Left hindlimb (tissue), 1 donor: ENCODE measurements around the gene ANKFN1.

Experiments
- DNase-seq: peaks from one replicate; pipeline ENCODE4 v3.0.0-alpha.2; 2018

Gene ANKFN1

DNA sequence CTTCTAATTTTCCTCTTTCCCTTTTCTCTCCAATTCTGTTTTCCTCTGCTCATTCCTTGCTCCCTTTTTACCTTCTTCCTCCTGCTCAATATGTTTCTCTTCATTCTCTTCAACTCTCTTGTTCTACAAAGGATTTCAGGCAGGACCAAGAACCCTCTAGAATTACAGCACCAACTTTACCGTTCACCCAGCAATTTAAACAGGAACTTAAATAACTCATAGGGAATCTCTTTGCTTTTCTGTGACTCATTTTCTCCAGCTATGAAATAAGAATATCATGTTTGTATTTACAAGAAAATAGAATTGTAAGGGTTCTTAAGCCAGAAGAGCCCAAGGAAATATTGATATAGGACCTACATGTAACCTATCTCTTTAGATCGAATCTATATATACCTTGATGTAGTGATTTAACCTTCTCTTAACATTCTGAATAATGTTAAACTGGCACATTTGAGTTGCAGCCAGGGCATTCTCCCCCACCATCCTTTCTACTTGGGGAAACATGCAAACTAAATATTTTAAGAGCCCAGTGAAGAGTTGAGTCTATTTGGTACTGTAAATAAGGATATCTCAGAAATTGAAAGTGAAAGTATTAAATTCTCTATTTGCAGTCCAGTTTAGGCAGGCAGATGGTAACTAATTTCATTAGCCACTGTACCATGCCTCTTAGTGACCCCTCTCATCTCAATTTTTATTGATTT is 137.0 kb downstream of the ANKFN1 start:
- no peak for DNase-seq

DNA sequence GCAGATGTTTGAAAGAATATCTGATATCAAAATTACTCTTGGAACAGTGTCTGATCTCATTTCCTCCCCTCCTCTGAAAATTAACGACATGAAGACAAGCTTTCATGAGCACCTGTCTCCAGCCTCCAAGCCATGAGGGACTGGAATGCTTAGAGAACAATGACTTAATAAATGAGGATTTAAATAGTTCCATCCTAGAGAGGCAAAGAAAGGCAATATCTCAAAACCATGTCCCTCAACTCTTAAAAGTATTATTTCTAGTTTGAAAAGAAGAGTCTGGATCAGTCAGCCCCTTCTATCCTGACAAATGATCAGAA is 137.5 kb downstream of the ANKFN1 start:
- DNase-seq = no peak

DNA sequence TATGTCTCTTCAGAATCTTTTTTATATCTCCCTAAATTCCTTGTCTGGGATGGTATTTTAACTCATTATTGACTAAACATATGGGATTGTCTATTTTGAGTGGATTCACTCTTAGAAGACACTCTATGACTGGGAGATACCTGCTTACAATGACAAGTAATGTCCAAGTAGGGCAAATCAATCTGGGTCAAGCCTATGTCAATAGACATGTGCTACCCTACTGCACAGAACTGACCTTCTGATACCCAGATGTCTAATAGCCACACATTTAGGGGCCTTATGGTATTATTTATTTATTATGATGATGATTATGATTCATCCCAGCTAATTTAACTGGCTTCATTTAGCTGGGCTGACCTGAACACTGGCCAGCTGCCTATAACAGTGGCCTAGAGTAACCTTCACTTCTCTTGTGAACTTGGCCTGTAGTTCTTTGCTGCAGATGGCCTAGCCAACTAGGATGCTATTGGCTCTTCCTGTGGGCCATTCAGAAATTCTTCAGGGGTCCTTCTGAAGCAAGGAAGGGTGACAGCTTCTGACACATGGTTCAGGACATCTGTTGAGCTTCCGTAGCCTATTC is 138.0 kb downstream of the ANKFN1 start:
- DNase-seq = no peak

DNA sequence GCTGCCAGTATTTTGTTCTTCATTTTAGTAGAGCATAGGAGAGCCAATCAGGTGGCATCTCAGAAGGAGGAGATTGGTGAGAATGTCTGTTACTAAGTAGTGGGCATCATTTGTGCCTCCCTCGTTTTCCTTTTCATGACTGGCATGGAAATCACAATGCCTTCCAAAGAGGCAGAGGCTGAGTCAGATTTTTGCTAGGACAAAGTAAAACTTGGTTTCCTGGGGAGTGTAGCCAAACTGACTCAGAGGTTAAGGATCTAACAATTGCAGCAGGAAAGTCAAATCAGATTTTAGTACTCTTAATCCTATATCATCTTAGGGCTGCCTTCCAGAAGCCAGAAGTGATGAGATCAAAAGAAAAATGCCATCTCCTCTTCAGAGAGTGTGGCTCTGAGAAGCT is 138.7 kb downstream of the ANKFN1 start:
- DNase-seq = no peak

DNA sequence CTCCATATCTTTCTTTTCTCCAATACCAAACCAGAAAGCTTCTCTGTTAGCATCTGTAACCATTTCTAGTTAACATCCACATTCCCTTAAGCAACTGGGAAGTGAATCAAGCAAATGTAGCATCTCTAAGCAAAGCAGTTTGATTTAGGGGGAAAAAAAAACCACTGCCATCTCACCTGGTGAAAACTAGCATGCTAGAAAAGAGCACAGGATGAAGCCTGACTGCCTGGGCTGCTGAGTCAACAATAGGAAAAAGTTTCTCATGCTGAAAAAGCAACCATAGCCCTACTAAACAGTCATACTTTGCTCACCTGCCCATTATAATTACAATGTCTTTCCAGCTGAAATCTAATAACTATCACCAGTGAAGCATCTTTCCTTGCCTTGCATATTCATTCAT is 139.3 kb downstream of the ANKFN1 start:
- DNase-seq = no peak

DNA sequence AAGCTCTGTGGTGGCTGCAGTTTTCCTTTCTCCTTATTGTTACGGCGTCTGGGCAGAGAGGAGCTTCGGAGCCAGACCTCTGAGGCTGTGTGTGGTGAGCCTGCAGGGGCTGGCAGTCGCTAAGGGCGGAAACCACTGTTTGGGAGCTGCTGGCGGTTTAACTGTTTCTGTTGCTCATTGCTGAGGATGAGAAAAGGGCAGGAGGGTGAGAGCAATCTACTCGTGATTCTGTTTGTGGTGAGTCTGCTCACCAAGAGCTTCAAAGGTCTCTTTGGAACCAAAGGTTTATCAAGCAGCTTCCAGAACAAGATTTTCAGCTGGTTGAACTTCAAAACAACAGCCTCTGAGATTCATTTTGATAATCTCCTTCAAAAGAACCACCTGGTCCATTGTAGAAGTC is 143.9 kb downstream of the ANKFN1 start:
- DNase-seq = peak; percentile 54

DNA sequence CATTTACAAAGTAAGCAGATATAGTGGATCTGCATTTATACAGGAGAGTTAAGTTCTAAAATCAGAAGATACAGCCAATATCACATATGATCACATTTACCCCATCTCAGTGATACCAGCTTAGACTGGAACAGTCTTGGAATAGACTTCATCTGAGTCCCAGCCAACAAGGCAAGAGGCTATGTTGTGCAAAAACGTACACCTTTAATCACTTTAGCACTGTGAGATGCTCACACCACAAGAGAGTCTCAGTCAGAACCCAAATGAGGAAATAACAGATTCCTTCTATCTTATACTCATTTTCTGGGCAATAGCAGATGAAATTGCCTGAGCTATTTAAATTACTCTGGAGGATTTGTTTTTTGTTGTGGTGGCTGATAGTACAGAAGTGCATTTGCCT is 145.6 kb downstream of the ANKFN1 start:
- no peak for DNase-seq

DNA sequence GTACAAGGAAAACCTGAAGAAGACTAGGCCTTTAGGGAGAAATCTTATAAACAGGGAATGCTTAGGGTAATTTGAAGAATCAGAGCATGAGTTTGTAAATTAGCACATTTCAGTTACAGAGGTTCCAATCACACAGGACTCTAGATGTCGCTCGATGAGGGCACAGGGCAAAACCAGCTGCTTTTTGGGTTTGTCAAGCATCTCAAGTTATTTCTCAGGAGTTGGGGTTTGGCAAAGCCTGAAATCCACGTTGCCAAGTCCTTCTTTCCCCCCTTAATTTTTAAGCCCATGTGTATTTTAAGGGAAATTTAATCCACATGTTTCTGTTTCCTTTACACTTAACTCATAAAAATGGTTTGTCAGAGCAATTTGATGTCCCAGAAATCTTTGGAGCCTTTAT is 146.9 kb downstream of the ANKFN1 start:
- DNase-seq = no peak

DNA sequence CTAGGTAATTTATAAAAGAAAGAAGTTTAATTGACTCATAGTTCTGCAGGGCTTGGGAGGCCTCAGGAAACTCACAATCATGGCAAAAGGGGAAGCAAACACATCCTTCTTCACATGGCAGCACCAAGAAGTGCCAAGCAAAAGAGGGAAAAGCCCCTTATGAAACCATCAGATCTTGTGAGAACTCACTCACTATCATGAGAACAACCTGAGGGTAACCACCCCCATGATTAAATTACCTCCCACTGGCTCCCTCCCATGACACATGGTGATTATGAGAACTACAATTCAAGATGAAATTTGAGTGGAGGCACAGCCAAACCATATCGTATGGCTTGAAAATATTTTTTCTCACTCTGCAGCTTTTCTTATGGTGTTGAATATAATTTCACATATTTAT is 151.7 kb downstream of the ANKFN1 start:
- no peak for DNase-seq

DNA sequence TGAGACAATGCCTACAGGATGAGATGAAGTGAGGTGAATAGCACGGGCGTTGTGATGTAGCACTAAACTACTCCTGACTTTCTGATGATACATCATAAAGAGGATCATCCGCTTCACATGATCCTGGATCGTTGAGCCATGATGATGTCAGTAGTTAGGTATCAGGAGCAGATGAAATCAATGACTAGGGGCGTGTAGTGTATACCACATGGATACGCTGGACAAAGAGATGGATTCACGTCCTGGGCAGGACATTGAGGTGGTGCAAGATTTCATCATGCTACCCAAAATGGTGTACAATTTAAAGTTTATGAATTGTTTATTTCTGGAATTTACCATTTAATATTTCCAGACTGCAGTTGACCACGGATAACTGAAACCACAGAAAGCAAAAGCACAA is 156.6 kb downstream of the ANKFN1 start:
- DNase-seq = no peak

DNA sequence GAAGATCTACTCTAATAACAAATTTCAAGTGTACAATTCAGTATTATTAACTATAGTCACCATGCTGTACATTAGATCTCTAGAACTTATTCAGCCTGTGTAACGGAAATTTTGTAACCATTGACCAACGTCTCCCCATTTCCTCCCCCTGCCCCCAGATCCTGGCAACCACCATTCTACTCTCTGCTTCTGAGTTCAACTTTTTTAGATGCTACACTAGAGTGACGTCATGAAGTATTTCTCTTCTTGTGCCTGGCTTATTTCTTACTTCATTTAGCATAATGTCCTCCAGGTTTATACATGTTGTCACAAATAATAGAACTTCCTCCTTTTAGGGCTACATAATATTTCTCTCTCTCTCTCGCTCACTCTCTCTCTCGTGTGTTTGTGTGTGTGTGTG is 157.5 kb downstream of the ANKFN1 start:
- no peak for DNase-seq

DNA sequence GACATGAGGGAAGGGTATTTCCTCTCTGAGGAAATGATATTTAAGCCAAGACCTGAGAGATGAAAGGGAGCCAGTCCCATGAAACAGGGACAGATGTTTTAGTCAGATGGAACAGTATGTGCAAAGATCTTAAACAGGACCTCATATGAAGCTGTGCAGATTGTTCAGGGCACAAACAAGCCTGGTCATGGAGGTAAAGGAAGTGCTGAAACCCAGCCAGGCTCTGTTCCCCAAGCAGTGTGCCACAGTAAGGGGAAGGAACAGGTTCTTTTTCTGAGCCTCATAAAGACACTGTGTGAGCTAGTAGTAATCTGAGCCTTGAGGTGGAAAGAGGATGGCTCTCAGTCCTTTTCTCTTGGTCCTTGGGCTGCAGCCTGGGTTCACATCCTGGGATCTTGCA is 159.9 kb downstream of the ANKFN1 start:
- no peak for DNase-seq

DNA sequence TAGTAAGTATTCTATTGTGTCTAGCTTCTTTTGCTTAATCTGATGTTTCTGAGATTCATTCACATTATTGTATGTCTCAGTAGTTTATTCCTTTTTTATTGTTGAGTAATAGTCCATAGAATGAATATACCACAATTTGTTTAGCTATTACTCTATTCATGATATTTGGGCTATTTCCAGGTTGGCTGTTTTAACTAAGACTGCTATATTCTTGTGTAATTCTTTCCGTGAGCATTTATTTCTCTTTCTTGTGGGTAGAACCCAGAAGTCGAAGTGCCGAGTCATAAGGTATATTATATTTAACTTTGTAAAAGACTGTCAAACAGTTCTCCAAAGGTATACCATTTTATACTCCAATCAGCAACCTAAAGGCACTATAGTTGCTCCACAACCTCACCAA is 160.8 kb downstream of the ANKFN1 start:
- DNase-seq = no peak

DNA sequence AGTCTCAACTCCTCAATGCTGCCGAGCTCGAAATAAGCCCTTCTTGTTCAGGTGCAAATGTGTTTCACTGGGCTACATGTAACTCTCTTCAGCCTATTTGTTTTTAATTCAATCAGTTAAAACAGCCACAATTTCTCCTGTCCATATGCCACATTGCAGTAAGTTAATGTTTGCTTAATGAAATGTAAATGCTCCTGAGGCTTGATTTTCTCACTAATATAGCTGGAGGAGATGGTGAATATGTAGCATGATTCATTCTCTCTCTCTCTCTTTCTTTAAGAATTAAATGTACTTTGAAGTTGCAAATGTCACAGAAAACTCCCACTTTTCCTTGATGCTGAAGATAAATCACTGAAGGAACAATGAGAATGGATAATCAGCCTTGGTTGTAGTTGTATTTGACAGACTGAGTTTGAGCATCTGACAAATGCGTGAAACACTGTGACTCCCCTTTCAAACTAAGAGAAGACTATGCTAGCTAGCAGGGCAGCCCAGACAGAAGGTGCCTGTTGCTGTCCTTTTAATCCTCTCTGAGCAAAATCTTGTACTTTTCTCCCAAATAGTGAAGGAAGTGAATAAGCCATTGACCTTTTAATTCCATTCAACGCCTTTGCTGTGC is 161.8 kb downstream of the ANKFN1 start:
- no peak for DNase-seq

DNA sequence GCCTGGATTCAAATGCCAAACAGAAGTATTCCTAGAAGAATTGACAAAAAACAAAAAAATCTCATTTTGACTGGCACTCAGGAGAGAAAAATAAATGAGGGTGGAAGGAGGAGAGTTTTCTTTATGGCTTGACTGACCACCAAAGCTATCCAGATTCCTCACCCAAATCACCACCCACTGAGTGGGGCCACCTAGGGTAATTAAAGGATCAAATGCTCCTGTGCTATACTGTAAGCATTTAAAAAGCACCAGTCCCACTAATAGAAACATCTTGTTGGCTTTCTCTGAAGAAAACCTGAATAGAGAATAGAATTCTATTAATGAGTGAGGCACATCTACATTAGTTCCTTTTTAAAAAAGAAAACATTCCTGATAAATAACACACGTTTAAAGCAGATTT is 163.3 kb downstream of the ANKFN1 start:
- no peak for DNase-seq

DNA sequence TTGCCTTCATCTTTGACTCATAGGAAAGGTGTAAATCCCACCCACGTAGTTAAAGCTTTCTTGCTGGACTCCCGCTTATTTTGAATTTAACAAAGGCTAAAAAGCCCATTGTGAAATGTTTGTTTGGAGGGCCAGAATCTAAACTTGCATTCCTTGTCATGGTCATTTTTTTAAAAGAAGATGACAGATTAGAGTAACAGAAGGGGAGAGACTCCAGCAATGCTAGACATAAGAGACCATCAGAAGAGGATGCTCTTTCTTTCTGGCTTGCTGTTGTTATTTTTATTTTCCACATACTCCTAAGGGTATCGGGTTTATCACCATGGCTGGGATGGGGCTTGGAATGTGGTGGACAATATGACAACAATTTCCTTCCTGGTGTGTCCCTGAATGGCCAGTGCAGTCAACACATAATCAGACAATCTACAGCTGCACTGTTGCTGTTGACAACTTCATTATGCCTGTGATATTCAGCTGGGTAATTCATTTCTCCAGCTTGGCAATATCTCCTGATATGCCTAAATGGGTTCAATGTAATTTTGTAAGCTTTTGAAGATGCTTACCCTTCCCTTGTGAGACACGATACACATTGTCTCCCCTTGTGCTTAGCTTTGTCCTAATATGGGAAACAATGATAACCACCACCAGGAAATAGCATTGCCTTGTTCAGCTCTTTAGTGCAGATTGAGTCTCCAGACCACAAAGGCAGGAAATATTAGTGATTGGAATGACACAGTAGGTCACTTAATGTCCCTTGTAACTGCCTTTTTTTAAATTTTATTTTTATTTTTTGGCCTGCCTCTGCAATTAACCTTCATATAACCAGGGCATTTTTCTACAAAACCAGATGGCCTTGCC is 164.3 kb downstream of the ANKFN1 start:
- DNase-seq = no peak

DNA sequence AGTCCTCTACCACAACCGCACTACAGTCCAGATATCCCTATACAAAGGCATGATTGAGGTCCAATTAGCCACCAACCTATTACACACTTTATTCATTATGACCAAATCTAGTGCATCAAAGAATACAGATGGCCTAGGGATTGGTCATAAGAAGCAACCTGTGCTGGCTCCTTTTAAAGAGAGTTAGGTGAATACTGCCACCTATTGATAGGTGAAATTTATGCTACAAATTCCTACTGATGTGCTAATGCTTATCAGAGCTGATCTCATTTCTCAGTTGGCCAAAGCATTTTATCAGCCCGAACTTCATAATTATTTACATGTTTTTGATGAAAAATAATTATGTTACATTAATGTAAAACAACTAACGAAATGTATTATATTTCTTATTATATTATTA is 166.3 kb downstream of the ANKFN1 start:
- no peak for DNase-seq

DNA sequence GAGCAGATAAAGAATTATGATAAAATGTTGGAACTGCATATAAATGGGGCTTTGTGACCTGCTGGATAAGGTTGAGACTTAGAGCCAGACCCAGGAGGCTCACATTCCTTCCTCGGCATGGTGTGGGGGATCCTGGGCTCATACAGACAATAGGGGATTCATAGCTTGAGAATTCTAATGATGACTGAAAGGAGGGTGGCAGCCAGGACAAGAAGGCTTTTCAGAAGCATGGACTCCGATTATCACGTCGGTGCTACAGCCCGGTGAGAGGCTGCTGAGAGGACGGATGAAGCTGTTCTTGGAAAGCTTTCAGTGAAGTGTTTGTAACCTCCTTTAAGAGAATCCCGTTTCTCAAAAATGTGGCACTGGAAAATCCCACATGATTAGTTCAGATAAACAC is 167.2 kb downstream of the ANKFN1 start:
- DNase-seq = no peak

DNA sequence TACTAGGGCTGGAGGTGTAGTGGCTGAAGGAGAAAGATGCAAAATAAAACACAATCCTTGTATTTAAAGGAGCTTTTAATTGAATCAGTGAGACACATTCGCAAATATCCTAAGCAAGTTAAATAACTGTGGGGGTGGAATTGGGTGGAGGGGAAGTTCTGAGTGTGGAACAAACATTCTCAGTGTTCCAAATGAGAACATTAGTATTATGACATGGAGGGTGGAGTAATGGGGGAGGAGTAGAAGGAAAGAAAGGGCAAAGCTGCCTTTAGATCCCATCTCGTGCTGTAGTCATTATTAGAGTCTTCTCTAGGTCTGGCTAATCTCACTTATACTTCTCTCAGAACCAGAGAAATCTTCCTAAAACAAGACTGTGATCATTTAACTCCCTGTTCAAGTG is 169.7 kb downstream of the ANKFN1 start:
- no peak for DNase-seq

DNA sequence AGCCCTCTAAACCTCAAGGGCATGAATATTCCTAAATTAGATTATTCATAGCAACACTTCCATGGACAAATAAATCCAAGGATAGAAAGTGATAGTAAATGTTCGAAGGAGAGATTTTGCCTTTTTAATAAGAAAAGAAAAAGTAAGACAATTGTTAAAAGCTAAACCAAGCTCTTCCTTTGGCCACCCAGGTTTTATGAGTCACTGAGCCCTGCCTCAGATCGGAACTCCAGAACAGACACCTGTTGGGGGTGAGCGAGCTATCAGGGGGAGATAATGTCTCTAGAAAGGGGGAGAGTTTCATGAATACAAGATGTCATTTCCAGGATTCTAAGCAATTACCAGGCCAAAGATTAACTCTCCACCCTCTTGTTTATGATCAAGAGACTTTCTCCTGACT is 171.4 kb downstream of the ANKFN1 start:
- no peak for DNase-seq

DNA sequence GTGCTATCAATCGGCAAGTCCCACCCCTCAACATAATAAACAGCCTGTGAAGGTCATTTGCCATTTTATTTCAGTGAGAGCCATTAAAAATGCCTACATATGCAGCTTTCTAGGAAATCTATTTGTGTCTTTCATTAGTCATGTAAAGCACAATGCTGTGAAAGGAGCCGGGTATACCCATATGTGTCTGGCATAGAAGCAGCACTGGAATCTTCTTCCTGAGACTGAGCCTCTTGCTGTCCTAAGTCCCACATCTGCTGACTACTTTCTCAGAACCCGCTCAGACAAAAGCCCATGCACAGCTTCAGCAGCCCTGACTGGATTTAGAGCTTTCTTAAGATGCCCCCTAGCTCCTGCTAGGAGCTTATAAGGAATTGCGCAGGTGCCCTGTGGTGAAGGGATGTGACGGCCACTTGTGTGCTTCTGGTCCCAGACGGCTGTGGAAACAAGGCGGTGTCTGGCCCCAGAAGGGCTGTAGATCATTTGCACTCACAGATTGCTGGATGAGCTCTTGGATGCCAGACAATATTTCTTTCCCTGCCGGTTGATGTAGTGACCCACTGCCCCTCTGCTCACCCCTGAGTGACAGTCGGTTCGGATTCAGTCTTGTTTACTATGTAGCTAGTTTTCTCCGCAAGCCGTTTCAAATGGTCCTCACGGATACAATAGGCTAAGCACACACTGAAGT is 172.2 kb downstream of the ANKFN1 start:
- no peak for DNase-seq

DNA sequence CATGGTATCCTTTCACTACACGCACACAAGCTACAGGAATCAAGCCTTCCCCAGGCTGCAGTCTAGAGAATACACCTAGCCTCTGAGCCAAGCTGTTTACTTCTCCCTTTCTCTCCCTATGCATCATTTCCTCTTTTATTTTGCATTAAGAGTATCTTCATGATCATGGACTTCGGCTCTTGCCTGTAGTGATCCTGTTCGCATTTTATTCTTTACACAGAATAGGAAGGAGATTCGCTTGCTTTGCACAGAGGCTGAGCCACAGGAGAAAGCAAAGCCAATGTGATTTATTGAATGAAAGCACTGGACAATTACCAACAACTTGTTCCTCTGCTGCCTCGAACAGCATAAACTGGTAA is 172.7 kb downstream of the ANKFN1 start:
- no peak for DNase-seq

DNA sequence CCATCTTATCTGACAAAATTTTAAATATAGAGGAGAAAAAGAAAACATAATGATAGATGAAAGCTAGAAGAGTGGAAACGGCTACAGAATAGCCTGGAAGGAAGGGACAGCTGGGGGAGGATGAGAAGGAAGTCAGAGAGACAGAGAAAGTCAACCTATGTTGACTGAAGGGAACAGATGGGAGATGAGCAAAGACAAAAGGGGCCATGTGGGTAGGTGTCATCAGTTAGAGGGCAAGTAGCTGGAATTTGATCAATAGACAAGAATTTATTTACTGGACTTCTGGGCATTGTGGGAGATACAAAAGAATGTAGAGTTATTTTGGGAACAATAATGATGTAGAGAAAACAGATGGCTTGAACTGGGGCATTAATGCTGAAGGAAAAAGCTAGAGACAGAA is 194.4 kb downstream of the ANKFN1 start:
- DNase-seq = no peak

DNA sequence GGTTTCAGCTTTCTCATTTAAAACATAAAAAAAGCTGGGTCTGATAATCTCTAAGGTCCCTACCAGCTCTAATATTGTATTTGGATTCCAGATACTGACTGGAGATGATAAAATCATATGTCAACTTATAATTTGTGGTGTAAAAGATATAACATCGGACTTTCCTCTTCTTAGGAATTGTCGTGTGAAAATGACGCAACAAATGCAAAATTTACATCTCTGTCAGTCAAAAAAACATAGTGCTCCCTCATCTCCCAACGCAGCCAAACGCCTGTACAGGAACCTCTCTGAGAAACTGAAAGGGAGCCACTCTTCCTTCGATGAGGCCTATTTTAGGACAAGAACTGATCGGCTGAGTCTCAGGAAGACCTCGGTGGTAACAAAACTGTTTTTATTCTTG is 197.3 kb downstream of the ANKFN1 start:
- DNase-seq = no peak
